Germinal center (tissue), 1 donor: ENCODE results near the gene CDH23.
A peak's percentile ranks its signal among the peaks of the same experiment; 100 is the strongest.

ENCODE experiments used
- DNase-seq: peaks from one replicate; pipeline ENCODE4 v3.0.0; 2012; ENCODE audit warnings: mixed read lengths, low spot score

CDH23 gene

DNA sequence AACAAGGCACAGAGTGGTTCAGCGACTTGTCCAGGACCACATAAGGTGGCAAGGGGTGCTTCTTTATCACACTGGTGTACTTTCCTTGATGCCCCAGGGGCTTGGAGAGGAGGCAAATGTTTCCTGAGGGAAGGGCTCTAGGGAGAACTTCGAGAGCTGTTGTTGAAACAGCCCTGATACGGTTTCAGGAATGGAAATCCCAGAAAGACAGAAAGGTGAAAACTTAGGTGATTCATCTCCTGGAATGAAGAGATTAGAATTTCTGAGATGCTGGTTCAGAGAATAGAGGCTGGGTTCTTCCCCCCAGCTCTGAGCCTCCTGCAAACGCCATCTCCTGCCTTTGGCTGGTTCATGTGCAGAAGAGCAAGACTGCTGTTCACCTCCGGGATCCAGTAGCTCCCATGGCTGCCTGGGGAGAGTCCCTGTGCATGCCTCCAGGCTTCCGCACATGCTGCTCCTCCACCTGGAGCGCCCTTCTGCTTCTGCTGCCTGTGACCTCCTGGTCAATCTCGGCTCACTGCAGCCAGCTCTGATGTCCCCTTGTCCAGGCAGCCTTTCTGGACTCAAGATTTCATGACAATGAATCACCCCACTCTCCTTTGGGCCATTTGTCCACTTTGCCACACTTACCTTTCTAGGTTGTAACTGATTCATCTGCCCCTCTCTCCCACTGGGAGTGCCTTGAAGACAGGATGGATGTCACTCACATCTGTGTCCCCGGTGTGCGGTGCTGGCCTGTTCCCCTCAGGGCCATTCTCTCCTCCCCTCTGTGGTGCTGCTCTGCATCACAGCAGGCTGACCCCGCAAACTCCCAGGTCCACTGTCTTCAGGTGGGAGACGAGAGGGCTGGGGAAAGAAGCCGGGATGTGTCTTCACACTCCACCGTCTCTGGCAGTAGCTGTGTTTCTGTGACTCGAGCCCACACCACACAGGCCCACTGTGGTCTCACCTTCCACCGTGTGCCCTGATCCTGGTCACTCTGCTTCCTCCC lies 3.6 kb upstream of the CDH23 start:
- no peak for DNase-seq

DNA sequence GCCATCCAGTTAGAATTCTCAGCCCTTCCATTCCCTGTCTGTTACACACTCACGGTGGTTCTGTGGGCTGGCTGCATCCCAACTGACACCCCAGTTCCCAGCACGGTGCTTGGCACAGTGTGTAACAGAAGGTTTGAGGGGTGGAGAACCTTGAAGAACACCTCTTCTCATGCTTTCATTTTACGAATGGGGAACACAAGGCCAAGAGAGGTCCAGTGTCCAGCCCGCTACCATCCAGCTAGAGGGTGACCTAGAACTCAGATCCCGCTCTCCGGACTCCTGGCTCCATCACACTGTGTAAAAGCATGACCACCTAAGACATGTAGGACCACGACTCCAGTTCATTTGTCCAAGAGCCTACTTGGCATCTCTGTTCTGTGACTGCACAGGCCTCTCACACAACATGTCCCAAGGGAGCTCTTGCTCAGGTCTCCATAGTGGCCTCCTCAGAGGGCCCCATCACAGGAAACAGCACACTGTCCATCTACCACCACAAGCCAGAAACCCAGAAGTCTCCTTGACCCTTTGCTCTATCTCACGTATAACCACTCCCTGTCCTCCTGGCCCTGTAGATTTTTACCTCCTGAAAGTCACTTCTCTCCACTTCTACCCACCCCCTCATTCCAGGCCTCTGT lies 2.8 kb upstream of the CDH23 start:
- DNase-seq: no peak

DNA sequence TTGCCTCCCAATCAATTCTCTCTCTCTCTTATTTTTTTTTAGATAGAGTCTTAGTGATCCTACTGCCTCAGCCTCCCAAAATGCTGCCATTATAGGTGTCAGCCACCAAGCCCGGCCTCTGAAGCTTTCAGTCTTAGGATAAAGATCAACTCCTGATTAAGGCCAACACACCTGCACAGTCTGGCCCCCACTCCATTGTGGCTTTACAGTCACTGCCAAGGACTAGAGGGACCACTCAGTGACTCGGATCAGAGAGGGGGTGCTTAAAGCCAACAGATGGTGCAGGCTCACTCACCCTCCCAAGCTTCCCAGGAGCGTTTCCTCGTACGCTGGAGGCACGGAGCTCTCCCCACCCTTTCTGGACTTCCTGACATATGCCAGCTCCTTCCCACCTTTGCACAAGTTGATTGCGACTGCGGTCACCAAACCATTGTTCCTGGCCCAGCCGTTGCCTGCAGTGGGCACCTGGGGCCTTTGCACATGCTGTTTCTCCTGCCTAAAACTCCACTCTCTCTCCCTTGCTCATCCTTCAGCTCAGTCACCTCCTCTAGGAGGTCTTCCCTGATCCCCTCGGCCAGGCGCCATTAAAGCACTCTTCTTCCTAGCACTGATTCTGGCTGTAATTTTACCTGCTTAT lies 1.7 kb upstream of the CDH23 start:
- DNase-seq: no peak

DNA sequence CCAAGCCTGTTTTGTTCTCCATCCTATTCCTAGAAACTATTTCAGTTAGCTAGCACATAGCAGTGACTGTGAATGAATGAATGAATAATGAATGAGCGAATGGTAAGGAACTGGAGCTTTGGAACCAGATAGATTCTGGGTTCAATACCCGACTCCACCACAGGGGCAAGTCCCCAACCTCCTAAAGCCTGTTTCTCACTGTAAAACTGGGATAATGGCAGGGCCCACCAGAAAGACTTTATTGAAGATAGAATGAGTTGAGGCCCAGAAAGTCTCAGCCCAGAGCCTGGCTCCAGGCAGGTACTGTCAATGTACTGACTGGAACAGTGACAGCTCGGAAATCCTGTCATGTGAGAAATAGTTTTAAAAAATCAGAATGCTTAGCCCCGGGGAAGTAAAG lies 1.1 kb upstream of the CDH23 start:
- no peak for DNase-seq

DNA sequence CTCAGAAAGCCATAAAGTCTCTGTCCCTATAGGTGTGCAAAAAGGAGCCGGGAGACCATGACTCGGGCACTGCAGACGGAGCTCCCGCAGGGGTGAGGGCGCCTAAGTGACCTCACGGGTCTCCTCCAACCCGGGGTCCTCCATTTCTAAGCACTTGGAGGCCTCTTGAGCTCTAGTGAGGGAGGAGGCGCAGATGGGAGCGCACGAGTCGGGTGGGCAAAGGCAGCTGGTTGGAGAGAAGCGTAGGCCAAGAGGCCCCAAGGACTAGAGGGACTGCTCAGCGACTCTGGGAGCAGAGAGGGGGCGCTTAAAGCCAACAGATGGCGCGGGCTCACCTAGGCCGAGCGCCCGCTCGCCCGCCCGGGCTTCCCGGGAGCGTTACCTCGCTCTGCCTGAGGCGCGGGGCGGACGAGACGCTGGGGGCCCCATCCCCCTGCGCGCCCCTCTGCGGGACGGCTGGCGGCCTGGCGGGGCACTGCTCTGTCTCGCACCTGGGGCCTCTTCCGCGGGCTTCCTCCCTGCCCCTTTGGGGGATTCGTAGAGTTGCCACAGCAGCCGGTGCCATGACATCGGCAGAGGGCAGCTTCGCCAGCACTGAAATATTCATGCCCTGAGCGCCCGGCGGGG lies 523 bp upstream of the CDH23 start:
- peak; percentile 56 for DNase-seq

DNA sequence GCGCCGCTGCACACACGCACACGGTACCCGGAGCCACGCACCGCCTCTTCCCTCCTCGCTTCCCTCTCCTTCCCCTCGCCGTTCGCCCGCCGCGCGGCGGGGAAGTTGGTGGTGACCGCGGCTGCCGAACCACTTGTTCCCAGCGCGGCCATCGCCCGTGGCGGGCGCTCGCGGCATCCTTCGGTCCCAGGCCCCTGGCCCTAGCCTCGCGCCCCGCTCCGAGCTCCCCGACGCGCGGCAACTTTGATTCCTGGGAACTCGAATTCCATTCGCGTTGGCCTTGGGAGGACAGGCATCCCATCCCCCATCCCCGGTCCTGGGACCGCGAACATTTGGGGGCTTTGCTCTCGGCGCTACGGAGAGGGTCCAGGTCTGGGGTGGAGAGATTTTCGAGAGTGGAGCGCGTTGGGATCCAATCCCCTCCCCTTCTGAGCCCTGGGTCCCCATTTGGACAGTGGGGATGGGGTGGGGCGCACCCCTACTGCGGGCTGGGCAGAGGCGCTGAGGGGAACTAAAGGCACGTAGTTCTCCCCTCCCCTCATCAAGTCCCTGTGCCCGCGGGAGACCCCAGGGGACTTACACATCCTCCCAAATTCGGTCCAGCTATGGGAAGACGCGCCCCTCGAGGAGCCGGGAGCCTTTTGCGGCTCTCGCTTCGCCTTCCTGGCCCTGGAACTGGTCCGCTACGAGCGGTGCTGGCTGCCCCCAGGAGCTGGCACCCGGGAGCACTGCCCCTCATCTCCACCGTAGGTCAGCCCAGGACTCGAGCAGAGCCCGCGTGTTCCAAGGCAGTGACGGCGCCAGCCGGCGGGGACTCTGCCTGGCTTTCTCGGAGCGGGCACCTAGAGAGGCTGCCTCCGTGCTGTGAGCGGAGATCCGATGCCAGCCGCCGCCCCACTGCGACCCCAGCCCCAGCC lies 834 bp downstream of the CDH23 start:
- DNase-seq: no peak

DNA sequence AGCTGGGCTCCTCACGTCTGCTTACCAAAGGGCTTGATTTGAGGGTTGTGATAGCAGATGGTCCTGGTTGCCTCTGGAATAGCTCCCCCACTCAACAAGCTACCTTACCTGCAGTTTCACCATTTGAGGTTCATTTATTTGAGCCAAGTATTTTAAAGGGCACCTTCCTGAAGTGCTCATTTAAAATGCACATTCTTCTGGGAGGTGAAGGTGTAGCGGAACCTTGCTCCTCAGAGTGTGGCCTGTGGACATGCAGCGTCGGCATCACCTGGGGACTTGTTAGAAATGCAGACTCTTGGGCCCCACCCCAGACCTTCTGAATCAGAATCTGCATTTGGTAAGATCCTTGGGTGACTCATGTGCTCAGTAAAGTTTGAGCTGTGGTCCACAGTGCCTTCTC lies 2.3 kb downstream of the CDH23 start:
- DNase-seq: no peak

DNA sequence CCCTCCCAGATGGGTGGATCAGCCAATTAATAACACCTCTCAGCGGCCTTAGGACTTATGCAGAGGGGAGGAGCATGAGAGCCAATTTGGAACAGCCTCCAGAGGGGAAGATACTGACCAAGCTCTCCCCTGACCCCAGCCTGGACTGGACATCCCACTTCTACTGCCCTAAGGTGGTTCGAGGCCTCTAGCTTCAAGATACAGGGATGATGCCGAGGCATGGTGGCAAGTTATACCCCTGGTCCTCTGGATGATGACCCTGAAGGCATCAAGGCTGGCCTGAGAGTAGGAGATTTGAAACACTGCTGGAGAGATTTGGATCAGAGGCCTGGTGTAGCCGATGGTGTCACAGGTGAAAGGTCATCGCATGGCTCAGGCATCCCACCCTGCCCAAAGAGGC lies 3.2 kb downstream of the CDH23 start:
- DNase-seq: no peak

DNA sequence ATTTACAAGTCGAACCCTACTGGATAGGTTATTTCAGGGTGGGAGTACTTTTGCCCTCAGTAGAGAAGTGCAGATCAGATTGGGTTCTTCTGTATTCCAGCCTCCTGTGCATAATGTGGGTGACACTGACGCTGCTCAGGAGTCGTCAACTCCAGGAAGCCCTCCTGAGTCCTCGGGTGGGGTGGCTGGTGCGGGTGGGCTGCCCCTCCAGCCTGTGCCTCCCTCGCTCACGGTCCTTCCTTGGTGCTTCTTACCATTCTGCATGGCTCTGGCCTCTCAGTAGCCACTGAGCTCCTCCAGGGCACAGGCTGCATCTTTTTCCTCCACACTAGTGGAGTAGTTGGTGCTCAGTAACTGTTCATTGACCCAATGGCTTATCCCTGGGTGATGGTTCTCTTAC lies 4.3 kb downstream of the CDH23 start:
- DNase-seq: no peak

DNA sequence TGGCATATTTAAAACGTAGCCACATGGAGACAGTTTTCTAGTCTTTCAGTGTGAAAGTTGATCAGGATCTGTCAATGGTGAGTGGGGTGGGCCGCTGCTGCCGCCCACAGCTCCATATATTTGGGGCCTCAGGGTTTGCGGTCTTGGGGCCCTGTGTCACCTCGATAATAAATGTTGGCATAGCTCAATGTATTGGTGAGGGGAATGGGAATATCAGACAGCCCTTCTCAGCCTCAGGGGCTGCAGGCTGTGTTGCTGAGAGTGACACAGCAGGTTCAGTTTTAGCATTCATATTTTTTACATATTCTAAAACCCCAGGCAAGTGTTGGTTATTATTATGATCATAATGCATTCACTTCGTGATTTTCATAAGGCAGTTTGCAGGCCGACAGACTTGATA lies 5.3 kb downstream of the CDH23 start:
- no peak for DNase-seq

DNA sequence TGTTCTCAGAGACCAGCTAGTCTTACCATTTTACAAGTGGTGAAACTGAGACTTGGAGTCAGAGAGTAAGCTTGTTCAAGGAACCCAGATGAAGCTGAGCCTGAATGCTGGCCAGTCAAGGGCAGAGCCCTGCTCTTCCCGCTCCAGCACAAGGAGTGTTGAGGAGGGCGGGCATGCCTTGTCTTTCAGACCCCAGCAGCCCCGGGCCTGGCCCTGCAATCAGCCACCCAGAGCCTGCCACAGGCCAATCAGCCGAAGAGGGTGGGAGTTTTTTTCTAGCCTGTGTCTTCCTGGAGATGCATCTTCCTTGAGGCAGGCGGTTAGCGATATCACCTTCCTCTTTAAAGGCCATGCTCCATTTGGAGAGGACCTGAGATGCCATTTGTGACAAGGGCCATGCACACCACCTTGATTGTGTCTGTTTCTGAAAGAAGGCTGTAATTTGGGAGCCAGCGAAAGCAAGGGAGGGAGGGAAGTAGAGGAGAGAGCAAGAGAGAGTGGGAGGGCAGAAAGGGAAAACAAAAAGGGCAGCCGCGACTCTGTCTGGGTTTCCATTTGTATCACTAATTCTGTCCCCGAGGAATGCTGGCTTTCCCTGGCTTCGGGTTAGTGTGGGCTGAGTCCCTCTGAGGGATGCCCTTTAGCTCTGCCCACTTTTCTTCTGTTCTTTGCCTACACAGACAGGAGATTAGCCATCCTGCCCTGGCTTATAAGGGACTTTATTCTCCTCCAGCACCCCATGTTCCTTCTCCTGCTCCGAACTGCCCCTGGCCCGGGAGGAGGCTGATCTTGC lies 8.0 kb downstream of the CDH23 start:
- DNase-seq: no peak

DNA sequence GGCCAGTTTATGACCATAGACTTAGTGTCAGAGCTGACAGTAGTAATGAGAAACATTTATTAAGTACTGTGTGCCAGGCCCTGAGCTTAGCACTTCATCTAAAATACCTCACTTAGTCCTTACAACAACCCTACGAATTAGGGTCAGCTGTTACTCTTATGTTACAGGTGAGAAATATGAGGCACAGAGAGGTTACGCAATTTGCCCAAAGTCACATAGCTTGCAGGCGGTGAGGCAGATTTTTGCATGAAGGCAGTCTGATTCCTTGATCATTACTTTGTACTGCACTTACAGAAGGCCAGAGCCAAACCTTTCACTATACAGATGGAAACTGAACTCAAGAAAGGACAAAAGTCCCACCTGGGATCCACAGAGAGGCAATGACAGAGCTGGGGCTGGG lies 10.2 kb downstream of the CDH23 start:
- no peak for DNase-seq

DNA sequence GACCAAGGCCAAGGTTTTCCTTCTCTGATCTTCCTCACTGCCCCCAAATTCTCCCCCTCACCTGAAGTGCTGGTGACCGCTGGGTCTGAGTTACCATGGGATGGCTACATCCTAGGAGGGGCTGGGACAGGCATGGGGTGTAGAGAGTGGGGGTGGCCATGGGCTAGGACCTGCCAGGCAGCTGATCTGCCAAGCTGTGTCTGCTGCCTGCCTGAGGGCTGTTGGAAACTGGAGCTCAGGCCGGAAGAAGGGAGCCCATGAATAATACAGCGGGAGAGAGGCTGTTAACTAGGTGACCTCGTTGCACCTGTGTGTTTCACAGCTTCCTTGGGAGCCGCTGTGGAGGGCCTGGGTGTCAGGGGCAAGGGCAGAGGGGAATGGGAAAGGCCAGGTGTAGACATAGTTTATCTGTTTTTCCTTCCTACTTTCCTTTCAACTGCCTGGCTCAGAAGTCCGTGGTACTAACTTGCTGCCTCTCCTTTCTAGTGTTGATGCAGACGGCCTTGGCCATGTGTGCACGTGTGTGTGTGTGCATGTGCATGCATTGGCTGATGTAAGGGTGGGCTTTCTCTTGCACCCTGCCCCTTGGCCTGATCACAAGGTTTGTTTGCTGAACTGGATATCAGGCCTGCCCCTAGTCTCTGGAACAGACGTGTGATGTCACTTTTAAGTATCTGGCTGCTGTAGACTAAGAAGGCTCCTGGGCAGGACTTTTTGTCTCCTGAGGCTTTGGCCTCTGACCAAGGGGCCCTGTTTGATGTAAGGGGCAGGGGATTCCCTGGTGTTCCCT lies 11.9 kb downstream of the CDH23 start:
- DNase-seq: no peak

DNA sequence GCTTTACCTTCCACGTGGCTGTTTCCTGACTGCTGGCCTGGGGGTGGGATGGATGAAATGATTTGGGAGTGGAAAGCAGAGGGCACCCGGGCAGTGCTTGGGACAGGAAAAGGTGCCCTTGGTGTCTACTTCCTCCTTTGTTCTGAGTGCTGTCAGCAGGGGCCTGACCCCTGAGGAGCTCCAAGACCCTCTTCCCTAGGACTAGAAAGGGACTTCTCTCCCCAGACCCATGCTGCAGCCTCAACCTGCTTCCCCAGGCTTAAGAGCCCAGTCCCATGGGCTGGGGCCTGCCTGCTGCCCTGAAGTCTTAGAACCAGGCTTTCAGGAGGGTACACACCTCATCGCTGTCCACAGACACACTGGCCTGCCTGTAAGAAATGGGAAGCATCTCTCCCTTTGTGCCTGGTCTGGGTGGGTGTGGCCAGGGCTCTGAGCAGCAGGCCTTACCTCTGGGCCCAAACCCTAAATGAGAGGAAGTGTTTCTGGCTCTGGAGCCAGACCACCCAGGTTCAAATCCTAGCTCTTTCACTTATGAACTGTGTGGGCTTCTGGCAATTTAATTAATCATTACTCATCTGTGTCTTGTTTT lies 12.9 kb downstream of the CDH23 start:
- no peak for DNase-seq

DNA sequence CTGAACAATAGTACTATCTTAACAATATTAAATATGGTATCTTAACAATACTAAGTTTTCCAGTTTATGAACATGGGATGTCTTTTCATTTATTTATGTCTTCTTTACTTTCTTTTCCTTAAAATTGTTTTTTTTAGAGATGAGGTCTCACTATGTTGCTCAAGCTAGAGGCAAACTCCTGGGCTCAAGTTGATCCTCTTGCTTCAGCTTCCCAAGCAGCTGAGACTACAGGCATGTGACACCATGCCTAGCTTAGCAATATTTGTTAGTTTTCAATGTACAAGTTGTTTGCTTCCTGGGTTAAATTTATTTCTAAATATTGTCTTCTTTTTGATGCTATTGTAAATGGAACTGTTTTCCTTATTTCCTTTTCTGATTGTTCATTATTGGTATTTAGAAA lies 16.9 kb downstream of the CDH23 start:
- DNase-seq: no peak

DNA sequence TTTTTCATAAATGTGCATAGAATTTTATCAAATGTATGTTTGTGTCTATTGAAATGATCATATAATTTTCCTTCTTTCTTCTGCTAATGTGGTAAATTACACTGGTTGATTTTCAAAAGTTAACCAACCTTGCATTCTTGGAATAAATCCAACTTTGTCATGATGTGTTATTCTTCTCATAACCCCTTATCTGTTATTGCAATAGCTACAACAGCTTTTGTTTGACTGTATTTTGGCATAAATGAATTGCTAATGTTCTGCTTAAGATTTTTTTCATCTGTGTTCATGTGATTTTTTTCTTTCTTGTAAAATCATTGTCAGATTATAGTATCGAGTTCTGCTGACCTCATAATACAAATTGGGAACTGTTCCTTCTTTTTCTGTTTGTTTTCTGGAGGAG lies 17.6 kb downstream of the CDH23 start:
- no peak for DNase-seq

DNA sequence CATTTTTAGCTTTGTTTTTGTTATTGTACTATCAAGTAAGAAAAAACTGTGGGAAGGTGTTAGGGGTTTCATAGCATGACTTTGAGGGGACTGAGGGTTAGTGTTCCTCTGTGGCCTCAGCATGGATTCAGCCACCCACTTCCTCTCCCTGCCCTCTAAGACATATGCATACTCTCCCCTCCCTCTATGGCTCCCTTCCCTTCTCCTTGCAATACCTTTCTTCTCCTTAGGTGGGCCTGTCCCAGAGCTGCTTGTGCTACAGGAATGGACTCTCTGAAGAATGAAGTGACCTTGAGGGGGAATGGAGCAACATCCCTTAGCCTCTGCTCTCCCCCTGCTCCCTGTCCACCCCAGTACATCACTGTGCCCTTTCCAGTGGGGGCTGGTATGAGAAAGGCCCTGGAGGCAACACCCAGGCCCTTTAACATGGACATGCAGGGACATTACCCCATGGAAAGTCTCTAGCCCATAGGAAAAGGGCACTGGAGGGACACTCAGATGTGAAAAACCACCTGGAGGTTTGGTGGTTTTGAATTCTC lies 22.4 kb downstream of the CDH23 start:
- no peak for DNase-seq

DNA sequence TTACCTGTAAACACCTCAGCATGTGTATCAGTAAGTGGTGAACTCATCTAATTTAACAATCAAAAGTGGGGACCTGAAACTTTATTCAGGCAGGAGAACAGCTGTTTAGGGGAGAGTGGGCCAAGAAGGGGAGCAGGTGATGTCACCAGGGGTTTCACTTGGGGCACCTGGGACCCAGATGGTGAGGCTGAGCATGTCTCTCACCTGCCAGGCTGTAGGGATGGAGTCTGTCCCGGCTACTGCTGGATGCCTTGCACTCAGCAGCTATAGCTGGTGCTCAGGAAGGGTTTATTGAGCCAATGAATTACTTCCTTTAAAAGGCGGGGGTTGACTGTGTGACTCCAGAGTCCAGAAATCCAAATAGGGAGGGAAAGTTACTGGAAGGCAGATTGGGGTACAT lies 23.0 kb downstream of the CDH23 start:
- DNase-seq: no peak

DNA sequence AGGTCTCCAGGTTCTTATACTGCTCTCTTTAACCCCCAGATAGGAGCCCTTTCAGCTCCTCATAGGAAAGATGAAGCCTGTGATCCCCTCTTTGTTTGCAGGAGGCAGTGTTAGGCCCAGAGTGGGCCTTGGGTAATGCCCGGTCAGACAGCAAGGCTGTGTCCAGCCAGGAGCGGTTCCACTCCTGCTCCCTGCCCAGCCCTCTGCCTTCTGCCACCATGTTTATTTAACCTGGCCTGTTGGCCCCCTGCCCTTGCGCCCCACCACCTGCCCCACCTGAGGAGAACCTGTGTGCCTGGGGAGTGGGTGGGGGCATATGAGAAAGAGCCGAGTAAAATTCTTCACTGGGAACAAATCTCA lies 24.3 kb downstream of the CDH23 start:
- no peak for DNase-seq
